ENCODE measurements around the gene FGF2. TPM values are rescaled to one million over a fixed set of nuclear protein-coding genes. Genes with fewer than 3 reads are reported as not detected.
"Not testable (repeated sequence)": the region's sequence is repeated elsewhere in the genome, so short reads cannot be mapped to it uniquely, and the experiment has no call there.

FGF2 gene
- 1 to 10 TPM in 1 of 2 donors, under 1 TPM in 1; 0.23 to 4.2 TPM for total RNA-seq

DNA sequence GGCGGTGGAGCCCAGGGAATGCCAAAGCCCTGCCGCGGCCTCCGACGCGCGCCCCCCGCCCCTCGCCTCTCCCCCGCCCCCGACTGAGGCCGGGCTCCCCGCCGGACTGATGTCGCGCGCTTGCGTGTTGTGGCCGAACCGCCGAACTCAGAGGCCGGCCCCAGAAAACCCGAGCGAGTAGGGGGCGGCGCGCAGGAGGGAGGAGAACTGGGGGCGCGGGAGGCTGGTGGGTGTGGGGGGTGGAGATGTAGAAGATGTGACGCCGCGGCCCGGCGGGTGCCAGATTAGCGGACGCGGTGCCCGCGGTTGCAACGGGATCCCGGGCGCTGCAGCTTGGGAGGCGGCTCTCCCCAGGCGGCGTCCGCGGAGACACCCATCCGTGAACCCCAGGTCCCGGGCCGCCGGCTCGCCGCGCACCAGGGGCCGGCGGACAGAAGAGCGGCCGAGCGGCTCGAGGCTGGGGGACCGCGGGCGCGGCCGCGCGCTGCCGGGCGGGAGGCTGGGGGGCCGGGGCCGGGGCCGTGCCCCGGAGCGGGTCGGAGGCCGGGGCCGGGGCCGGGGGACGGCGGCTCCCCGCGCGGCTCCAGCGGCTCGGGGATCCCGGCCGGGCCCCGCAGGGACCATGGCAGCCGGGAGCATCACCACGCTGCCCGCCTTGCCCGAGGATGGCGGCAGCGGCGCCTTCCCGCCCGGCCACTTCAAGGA is at the start of gene FGF2:
FGF2 (plus strand) TSS at position 279 of the 705 bp plus-strand sequence; CDS start at position 623, 344 bp downstream.
- ATAC-seq: peak; percentile 14 to 26
- Mint-ChIP-seq H3K9me3 (no peaks in the 10 kb centered on the region), H3K27ac (peak within 1 kb of the TSS in 1 of 2 donors; percentile 92), H3K36me3 (peaks cover 11 to 15% of the 10 kb centered on the region in 2 donors)
- peak in 1 of 2 donors; percentile 33 for DNase-seq (ENCODE audit: low spot score in 2 of 2)

DNA sequence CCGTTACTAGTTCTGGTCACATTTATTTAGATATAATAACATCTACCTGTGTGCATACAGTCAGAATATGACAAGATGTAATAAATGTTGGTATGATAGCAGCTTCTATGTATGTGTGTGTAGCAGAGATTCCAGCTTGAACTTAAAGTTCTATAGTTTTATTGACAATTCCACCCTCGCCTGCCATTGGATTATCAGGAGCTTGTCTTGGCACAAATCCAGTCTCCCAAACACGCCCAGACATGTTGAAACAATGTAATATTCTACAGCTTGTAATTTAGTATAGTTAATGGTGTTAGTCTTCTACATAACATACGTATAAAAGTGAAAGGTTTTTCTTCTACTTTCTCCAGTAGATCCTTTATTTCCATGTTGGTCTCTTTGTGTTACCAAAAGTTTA is 49.7 kb upstream of the FGF2 start:
- Mint-ChIP-seq H3K9me3 (no peaks in the 10 kb centered on the region), H3K27ac (peak overlapping the region in 1 of 2 donors; percentile 56), H3K36me3 (no peaks in the 10 kb centered on the region)
- no peak for DNase-seq (ENCODE audit: low spot score in 2 of 2)
- ATAC-seq: no peak

DNA sequence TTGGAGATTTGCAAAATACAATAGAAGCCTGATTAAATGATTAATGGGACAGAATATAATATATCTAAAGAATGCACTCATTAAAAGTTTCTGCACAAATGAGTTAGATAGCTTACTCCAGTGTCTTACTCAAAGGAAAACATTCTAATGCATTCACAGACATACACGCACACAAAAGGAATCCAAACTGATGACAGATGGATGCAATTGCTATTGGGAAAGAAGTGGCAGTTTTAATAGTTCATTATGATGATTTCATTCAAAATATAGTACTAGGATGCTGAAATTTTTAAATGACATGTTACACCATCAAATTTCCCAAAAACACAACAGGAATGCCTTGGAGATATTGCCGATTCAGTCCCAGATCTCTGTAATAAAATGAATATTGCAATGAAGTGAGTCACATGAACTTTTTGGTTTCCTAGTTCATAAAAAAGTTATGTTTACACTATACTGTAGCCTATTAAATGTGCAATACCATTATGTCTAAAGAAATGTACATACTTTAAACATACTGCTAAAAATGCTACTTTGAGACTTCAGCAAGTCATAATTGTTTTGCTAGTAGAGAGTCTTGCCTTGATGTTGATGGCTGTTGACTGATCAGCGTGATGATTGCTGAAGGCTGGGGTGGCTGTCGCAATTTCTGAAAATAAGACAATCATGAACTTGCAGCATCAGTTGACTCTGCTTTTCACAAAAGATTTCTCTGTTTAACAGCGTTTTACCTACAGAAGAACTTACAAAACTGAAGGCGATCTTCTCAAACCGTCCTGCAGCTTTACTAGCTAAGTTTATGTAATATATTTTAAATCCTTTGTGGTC is 48.6 kb upstream of the FGF2 start:
- H3K27ac Mint-ChIP-seq: peak overlapping the region in 1 of 2 donors; percentile 18
- no peaks in the 10 kb centered on the region for H3K36me3 Mint-ChIP-seq
- H3K9me3 Mint-ChIP-seq: no peaks in the 10 kb centered on the region
- DNase-seq (ENCODE audit: low spot score in 2 of 2) (no peak), ATAC-seq (no peak)

GRCh38 chr4:122781486-122781885 is 45.1 kb upstream of the FGF2 start:
- ATAC-seq (no peak), DNase-seq (ENCODE audit: low spot score in 2 of 2) (no peak)
- Mint-ChIP-seq H3K36me3 (peaks cover 0 to 9% of the 10 kb centered on the region in 2 donors), H3K27ac (no peak overlapping the region), H3K9me3 (peaks cover 8 to 9% of the 10 kb centered on the region in 2 donors)

DNA sequence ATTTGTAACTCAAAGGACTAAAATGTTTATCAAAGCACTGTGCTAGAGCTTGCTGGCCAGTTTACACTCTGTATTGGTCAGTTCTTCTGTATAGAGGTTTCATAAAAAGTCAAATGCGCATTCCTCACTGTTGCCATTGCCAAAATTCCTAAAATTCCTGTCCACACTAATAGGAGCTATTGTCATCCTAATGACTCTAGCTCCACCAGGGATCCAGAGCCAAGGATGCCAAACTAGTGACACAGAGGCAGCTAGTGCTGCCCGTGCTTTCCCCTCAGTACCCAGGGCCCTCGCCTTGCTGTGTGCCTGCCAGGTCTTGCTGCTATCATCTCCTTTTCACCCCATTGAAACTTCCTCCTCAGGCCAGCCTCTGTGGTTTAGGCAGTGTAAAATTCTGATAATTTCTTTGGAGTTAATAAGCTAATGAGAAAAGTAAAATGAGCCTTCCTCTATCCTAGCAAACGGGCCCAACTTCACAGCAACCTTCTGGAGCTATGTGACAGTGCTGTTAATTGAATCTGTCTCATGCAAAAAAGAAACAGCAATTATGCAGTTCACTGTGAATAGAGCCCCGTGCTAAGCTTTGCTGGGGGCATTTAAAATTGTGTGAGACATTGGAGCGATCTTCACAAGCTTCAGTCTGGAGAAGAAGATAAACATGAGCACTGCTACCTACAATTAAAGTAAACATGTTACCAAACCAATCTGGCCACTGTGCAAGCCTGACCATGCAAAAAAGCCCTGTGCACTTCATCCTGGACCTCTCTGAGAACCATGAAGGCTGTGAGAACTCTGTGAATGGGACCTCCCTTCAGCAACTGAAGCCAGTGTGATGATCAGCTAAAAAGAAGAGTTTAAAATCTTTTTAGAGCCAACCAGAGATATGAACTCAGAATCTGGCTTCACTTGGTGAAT is 43.1 kb upstream of the FGF2 start:
- ATAC-seq: no peak
- H3K36me3 Mint-ChIP-seq: peaks cover 0 to 9% of the 10 kb centered on the region in 2 donors
- H3K27ac Mint-ChIP-seq: no peak overlapping the region
- no peak for DNase-seq (ENCODE audit: low spot score in 2 of 2)
- peaks cover 9% of the 10 kb centered on the region in 2 donors for H3K9me3 Mint-ChIP-seq

GRCh38 chr4:122784261-122784660 is 42.4 kb upstream of the FGF2 start:
- Mint-ChIP-seq H3K36me3 (peaks cover 0 to 9% of the 10 kb centered on the region in 2 donors), H3K27ac (no peak overlapping the region), H3K9me3 (peaks cover 9% of the 10 kb centered on the region in 2 donors)
- ATAC-seq (no peak), DNase-seq (ENCODE audit: low spot score in 2 of 2) (no peak)

GRCh38 chr4:122785099-122785498 is 41.5 kb upstream of the FGF2 start:
- peaks cover 9% of the 10 kb centered on the region in 2 donors for H3K9me3 Mint-ChIP-seq
- H3K27ac Mint-ChIP-seq: peak overlapping the region; percentile 37 to 57
- peaks cover 0 to 9% of the 10 kb centered on the region in 2 donors for H3K36me3 Mint-ChIP-seq
- no peak for DNase-seq (ENCODE audit: low spot score in 2 of 2)
- peak in 1 of 2 donors; percentile 54 for ATAC-seq

DNA sequence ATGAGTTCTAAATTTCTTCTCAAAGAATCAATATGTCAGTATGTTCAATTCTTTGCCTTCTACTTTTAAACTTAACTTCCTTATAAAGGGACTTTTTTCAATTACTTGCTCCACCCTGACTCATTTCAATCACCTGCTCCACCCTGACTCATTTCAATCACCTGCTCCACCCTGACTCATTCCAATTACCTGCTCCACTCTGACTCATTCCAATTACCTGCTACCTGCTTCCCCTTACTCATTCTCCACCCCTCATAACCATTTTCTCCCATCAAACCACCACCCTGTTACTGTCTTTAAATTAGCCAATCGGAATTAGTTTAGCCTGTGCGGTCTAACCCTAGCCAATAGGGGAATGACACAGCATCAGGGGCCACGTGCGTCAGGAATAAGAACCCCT is 40.3 kb upstream of the FGF2 start:
- H3K27ac Mint-ChIP-seq: peak overlapping the region; percentile 37 to 57
- ATAC-seq (peak; percentile 92), DNase-seq (ENCODE audit: low spot score in 2 of 2) (peak in 1 of 2 donors; percentile 33)
- H3K36me3 Mint-ChIP-seq, H3K9me3 Mint-ChIP-seq: not testable (repeated sequence)

GRCh38 chr4:122786920-122787319 is 39.7 kb upstream of the FGF2 start:
- ATAC-seq: not testable (repeated sequence)

GRCh38 chr4:122787940-122788339 is 38.7 kb upstream of the FGF2 start:
- ATAC-seq: no peak
- no peak overlapping the region for H3K27ac Mint-ChIP-seq
- H3K36me3 Mint-ChIP-seq: peaks cover 0 to 9% of the 10 kb centered on the region in 2 donors
- DNase-seq (ENCODE audit: low spot score in 2 of 2): no peak
- H3K9me3 Mint-ChIP-seq: peaks cover 9% of the 10 kb centered on the region in 2 donors

More at GRCh38 chr4:122786920-122787319, 39.7 kb upstream of the FGF2 start:
- H3K36me3 Mint-ChIP-seq; H3K9me3 Mint-ChIP-seq; DNase-seq (ENCODE audit: low spot score in 2 of 2); H3K27ac Mint-ChIP-seq: not testable (repeated sequence)

DNA sequence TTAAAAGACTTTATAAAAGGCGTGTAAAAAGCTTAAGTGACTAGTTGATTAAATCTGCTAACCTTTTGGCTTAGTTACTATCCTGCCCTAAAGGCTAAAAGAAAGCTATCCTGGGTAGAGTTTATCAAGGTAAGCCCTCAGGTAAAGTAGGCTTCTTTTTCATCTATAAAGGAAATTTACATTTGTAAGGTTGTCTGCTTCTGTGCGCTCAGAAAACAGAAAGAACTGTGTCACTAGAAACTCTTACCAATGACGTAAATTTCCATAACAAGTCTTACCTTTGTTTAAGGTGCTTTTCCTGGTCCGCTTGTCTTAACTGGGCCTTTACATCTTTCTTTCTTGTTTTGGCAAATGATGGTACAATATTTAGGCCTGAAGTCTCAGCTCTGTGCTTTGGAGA is 37.7 kb upstream of the FGF2 start:
- H3K36me3 Mint-ChIP-seq: peaks cover 0 to 9% of the 10 kb centered on the region in 2 donors
- DNase-seq (ENCODE audit: low spot score in 2 of 2) (no peak), ATAC-seq (no peak)
- no peak overlapping the region for H3K27ac Mint-ChIP-seq
- peaks cover 9% of the 10 kb centered on the region in 2 donors for H3K9me3 Mint-ChIP-seq

DNA sequence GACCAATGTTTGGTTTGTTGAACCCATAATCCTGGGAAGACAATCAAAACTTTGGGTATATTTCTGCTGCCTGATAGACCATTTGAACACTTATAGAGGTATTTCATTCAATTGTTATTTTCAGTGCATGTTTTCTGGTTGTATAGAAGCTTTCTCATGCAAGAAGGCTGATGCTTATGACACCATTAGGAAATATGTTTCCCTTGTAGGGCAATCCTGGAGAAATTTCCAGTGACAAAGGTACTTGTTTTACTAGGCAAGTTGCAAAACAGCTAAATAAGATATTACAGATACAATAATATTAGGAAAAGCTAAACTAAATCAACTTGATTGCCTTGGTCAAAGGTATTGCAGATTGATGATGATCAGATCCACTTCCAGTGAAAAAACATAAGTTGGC is 32.8 kb upstream of the FGF2 start:
- no peaks in the 10 kb centered on the region for H3K36me3 Mint-ChIP-seq
- ATAC-seq (no peak), DNase-seq (ENCODE audit: low spot score in 2 of 2) (no peak)
- no peak overlapping the region for H3K27ac Mint-ChIP-seq
- no peaks in the 10 kb centered on the region for H3K9me3 Mint-ChIP-seq

DNA sequence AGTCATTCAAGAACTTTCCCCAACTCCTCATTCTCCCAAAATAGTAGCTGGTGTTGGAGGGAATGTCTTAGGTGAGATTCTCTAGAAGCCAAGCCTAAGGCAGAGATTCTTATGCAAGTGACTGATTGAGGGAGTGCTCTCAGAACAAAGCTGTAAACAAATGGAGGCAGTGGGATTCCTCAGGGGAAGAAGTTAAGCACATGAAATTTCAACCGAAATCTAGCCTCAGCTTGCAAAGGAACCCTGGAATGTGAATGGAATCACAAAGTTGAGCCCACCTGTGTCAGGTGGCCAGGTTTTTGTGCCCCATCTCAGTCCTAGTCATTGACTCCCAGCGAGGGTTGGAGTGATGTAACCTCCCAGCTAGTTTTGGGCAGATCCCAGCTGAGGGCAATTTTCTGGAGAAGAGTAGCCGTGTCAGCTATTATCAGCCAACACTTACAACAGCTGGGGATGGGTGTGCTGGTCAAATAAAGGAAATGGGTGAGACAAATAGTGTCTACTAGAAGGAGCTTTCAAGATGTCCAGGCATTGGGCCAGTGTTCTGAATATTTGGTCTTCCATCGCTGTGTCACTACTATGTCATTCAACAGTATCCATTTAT is 29.7 kb upstream of the FGF2 start:
- no peaks in the 10 kb centered on the region for H3K9me3 Mint-ChIP-seq
- no peaks in the 10 kb centered on the region for H3K36me3 Mint-ChIP-seq
- peak overlapping the region in 1 of 2 donors; percentile 25 for H3K27ac Mint-ChIP-seq
- no peak for ATAC-seq
- no peak for DNase-seq (ENCODE audit: low spot score in 2 of 2)

DNA sequence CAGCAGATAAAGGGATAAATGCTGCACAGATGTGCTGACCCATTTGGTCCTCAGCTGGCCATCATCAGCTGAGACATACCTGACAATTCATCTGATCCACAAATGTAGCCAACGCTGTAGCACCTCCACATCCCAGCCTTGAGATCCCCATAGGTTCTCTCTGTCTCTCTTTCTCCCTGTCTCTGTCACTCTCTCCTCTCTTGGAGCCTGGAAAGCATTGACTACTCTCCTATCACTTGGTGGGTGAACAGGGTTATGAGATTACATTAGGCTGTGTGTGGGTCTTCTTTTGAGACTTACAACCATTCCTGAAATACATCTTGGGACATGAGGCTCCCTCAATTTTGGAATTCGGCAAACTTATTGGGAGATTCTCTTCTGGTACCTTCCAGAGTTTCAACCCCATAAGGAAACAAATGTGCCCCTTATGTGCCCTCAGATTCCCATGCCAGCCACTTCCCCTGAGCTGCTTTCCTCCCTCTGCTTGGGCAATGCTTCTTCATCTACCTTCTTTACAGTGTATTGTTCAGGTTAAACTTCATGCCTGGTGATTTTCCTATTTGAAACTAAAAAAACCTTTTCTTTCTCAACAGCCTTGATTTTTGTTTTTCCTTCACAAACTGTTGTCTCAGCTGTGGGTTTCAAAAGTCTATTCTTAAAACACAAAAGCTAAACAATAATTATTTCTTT is 29.1 kb upstream of the FGF2 start:
- no peaks in the 10 kb centered on the region for H3K36me3 Mint-ChIP-seq
- DNase-seq (ENCODE audit: low spot score in 2 of 2) (no peak), ATAC-seq (no peak)
- no peaks in the 10 kb centered on the region for H3K9me3 Mint-ChIP-seq
- peak overlapping the region; percentile 24 to 73 for H3K27ac Mint-ChIP-seq

GRCh38 chr4:122798101-122798500 is 28.5 kb upstream of the FGF2 start:
- no peaks in the 10 kb centered on the region for H3K36me3 Mint-ChIP-seq
- H3K9me3 Mint-ChIP-seq: no peaks in the 10 kb centered on the region
- peak overlapping the region; percentile 24 to 73 for H3K27ac Mint-ChIP-seq
- ATAC-seq: peak; percentile 49 to 78
- DNase-seq (ENCODE audit: low spot score in 2 of 2): no peak

DNA sequence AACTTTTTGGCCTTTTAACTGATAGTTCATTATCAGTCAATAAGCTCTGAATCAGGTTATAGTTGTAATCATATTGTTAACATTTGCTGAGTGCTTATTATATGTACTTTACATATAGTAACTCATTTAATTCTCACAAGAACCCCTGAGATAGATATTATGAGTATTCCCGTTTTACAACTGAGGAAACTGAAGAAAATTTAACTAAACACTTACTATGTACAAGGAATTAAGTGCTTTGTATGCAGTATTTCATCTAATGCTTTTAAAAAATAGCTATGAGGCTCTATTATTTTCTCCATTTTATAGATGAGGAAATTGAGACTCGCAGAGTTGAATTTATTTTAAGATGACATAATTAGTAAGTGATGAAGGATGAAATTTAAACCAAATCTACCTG is 27.7 kb upstream of the FGF2 start:
- Mint-ChIP-seq H3K36me3 (no peaks in the 10 kb centered on the region), H3K27ac (peak overlapping the region in 1 of 2 donors; percentile 73), H3K9me3 (no peaks in the 10 kb centered on the region)
- DNase-seq (ENCODE audit: low spot score in 2 of 2): no peak
- ATAC-seq: no peak
